ENCODE measurements around the gene TAS1R2.

Gene TAS1R2

GRCh38 chr1:18812453-18812939 is 47.0 kb downstream of the TAS1R2 start:
- Histone ChIP-seq H3K4me3 (ENCODE audit: low read length) (no peak overlapping the region), H3K9me3 (ENCODE audit: control insufficient read depth, low read length) (no peaks in the 10 kb centered on the region), H3K36me3 (ENCODE audit: control insufficient read depth, insufficient read depth, low read length) (no peaks in the 10 kb centered on the region), H3K9ac (ENCODE audit: low read length) (no peak overlapping the region), H3K4me1 (ENCODE audit: control insufficient read depth, insufficient read depth, low read length) (no peaks in the 10 kb centered on the region), H3K27me3 (ENCODE audit: control insufficient read depth, insufficient read depth, low read length) (peaks cover 6% of the 10 kb centered on the region)

- Histone ChIP-seq H3K36me3 (ENCODE audit: control insufficient read depth, insufficient read depth, low read length) (no peaks in the 10 kb centered on the region), H3K9ac (ENCODE audit: low read length) (no peak overlapping the region), H3K4me1 (ENCODE audit: control insufficient read depth, insufficient read depth, low read length) (no peaks in the 10 kb centered on the region), H3K9me3 (ENCODE audit: control insufficient read depth, low read length) (no peaks in the 10 kb centered on the region), H3K4me3 (ENCODE audit: low read length) (no peak overlapping the region), H3K27me3 (ENCODE audit: control insufficient read depth, insufficient read depth, low read length) (peaks cover 3% of the 10 kb centered on the region)
These were observed 47.6 kb downstream of the TAS1R2 start for GRCh38 chr1:18811733-18812452.

GRCh38 chr1:18809953-18810899 is 49.2 kb downstream of the TAS1R2 start:
- H3K4me3 ChIP-seq (ENCODE audit: low read length), result no peak overlapping the region
- H3K36me3 ChIP-seq (ENCODE audit: control insufficient read depth, insufficient read depth, low read length), result no peaks in the 10 kb centered on the region
- no peaks in the 10 kb centered on the region for H3K9me3 ChIP-seq (ENCODE audit: control insufficient read depth, low read length)
- no peaks in the 10 kb centered on the region for H3K4me1 ChIP-seq (ENCODE audit: control insufficient read depth, insufficient read depth, low read length)
- H3K9ac ChIP-seq (ENCODE audit: low read length), result no peak overlapping the region
- H3K27me3 ChIP-seq (ENCODE audit: control insufficient read depth, insufficient read depth, low read length), result peaks cover 3% of the 10 kb centered on the region

GRCh38 chr1:18808550-18808949 is 50.9 kb downstream of the TAS1R2 start:
- H3K27me3 ChIP-seq (ENCODE audit: control insufficient read depth, insufficient read depth, low read length), result peaks cover 3% of the 10 kb centered on the region
- H3K9ac ChIP-seq (ENCODE audit: low read length), result no peak overlapping the region
- H3K4me1 ChIP-seq (ENCODE audit: control insufficient read depth, insufficient read depth, low read length), result no peaks in the 10 kb centered on the region
- no peaks in the 10 kb centered on the region for H3K36me3 ChIP-seq (ENCODE audit: control insufficient read depth, insufficient read depth, low read length)
- no peak overlapping the region for H3K4me3 ChIP-seq (ENCODE audit: low read length)
- no peaks in the 10 kb centered on the region for H3K9me3 ChIP-seq (ENCODE audit: control insufficient read depth, low read length)

GRCh38 chr1:18807334-18808063 is 52.0 kb downstream of the TAS1R2 start:
- Histone ChIP-seq H3K9ac (ENCODE audit: low read length) (no peak overlapping the region), H3K27me3 (ENCODE audit: control insufficient read depth, insufficient read depth, low read length) (peaks cover 3% of the 10 kb centered on the region), H3K4me1 (ENCODE audit: control insufficient read depth, insufficient read depth, low read length) (no peaks in the 10 kb centered on the region)

GRCh38 chr1:18805925-18806849 is 53.3 kb downstream of the TAS1R2 start:
- Histone ChIP-seq H3K27me3 (ENCODE audit: control insufficient read depth, insufficient read depth, low read length) (peaks cover 3% of the 10 kb centered on the region), H3K4me3 (ENCODE audit: low read length) (no peak overlapping the region), H3K9ac (ENCODE audit: low read length) (no peak overlapping the region), H3K36me3 (ENCODE audit: control insufficient read depth, insufficient read depth, low read length) (no peaks in the 10 kb centered on the region), H3K9me3 (ENCODE audit: control insufficient read depth, low read length) (no peaks in the 10 kb centered on the region), H3K4me1 (ENCODE audit: control insufficient read depth, insufficient read depth, low read length) (no peaks in the 10 kb centered on the region)

More at GRCh38 chr1:18807334-18808063, 52.0 kb downstream of the TAS1R2 start:
- no peaks in the 10 kb centered on the region for H3K36me3 ChIP-seq (ENCODE audit: control insufficient read depth, insufficient read depth, low read length)
- H3K4me3 ChIP-seq (ENCODE audit: low read length), result no peak overlapping the region
- H3K9me3 ChIP-seq (ENCODE audit: control insufficient read depth, low read length), result no peaks in the 10 kb centered on the region

GRCh38 chr1:18805150-18805879 is 54.1 kb downstream of the TAS1R2 start:
- H3K4me1 ChIP-seq (ENCODE audit: control insufficient read depth, insufficient read depth, low read length), result no peaks in the 10 kb centered on the region
- no peaks in the 10 kb centered on the region for H3K9me3 ChIP-seq (ENCODE audit: control insufficient read depth, low read length)
- peaks cover 3% of the 10 kb centered on the region for H3K27me3 ChIP-seq (ENCODE audit: control insufficient read depth, insufficient read depth, low read length)
- no peaks in the 10 kb centered on the region for H3K36me3 ChIP-seq (ENCODE audit: control insufficient read depth, insufficient read depth, low read length)
- H3K4me3 ChIP-seq (ENCODE audit: low read length), result no peak overlapping the region
- no peak overlapping the region for H3K9ac ChIP-seq (ENCODE audit: low read length)

GRCh38 chr1:18803851-18804250 is 55.6 kb downstream of the TAS1R2 start:
- no peak overlapping the region for H3K9ac ChIP-seq (ENCODE audit: low read length)
- H3K4me3 ChIP-seq (ENCODE audit: low read length), result no peak overlapping the region
- H3K9me3 ChIP-seq (ENCODE audit: control insufficient read depth, low read length), result no peaks in the 10 kb centered on the region
- no peaks in the 10 kb centered on the region for H3K4me1 ChIP-seq (ENCODE audit: control insufficient read depth, insufficient read depth, low read length)
- H3K27me3 ChIP-seq (ENCODE audit: control insufficient read depth, insufficient read depth, low read length), result peaks cover 6% of the 10 kb centered on the region
- no peaks in the 10 kb centered on the region for H3K36me3 ChIP-seq (ENCODE audit: control insufficient read depth, insufficient read depth, low read length)

- Histone ChIP-seq H3K9ac (ENCODE audit: low read length) (no peak overlapping the region), H3K4me1 (ENCODE audit: control insufficient read depth, insufficient read depth, low read length) (no peaks in the 10 kb centered on the region), H3K27me3 (ENCODE audit: control insufficient read depth, insufficient read depth, low read length) (peaks cover 3% of the 10 kb centered on the region), H3K4me3 (ENCODE audit: low read length) (no peak overlapping the region), H3K9me3 (ENCODE audit: control insufficient read depth, low read length) (no peaks in the 10 kb centered on the region), H3K36me3 (ENCODE audit: control insufficient read depth, insufficient read depth, low read length) (no peaks in the 10 kb centered on the region)
These were observed 56.2 kb downstream of the TAS1R2 start for GRCh38 chr1:18803151-18803791.

- Histone ChIP-seq H3K36me3 (ENCODE audit: control insufficient read depth, insufficient read depth, low read length) (no peaks in the 10 kb centered on the region), H3K27me3 (ENCODE audit: control insufficient read depth, insufficient read depth, low read length) (peaks cover 3% of the 10 kb centered on the region), H3K4me3 (ENCODE audit: low read length) (no peak overlapping the region), H3K4me1 (ENCODE audit: control insufficient read depth, insufficient read depth, low read length) (no peaks in the 10 kb centered on the region), H3K9me3 (ENCODE audit: control insufficient read depth, low read length) (no peaks in the 10 kb centered on the region), H3K9ac (ENCODE audit: low read length) (no peak overlapping the region)
These were observed 57.2 kb downstream of the TAS1R2 start for GRCh38 chr1:18802231-18802630.

Data from mucosa of stomach (tissue), 1 donor.